ENCODE data around the gene NAB2. TPM values are rescaled to one million over a fixed set of nuclear protein-coding genes. Genes with fewer than 3 reads are reported as not detected.
"Not testable (repeated sequence)": the region's sequence is repeated elsewhere in the genome, so short reads cannot be mapped to it uniquely, and the experiment has no call there.

The NAB2 gene
- total RNA-seq, 1 donor from 2014 or later = 9.8 TPM

DNA sequence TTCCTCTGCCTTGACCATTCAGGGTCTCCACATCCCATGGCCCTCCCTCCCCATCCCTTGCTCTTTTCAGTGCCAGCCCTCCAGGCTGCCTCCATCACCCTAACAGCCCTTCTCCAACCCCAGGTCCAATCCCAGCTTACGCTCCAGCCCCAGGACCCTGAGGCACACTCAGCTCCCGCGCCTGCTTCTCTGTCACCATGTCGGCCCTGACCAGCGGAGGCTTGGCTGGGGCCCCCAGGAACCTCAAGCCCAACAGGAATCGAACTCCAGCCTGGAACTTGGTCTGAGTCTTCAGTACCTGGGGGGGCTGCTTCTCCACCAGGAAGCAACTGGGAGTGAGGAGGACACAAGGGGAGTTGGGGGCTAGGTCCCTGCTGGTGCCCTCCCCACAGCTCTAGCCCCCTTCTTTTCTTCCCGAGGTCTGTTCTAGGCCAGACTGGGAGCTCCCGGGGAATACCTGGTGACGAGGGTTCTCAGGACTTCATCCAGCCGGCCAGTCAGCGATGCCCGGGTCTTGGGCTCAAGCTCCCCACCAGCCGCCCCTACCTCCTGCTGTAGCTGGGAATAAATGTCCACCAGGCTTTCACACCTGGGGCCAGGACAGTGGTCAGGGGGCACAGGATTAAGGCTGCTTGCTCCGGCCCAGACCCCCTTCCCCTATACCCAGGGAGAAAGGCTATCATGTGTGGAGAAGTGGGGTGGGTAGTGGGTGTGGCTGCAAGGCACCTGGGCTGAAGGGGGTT, 16.3 kb downstream of the NAB2 start:
- ATAC-seq (no peak), DNase-seq (ENCODE audit: missing footprints) (no peak)
- intact Hi-C loops (cut with DNase I) = no loop called here

DNA sequence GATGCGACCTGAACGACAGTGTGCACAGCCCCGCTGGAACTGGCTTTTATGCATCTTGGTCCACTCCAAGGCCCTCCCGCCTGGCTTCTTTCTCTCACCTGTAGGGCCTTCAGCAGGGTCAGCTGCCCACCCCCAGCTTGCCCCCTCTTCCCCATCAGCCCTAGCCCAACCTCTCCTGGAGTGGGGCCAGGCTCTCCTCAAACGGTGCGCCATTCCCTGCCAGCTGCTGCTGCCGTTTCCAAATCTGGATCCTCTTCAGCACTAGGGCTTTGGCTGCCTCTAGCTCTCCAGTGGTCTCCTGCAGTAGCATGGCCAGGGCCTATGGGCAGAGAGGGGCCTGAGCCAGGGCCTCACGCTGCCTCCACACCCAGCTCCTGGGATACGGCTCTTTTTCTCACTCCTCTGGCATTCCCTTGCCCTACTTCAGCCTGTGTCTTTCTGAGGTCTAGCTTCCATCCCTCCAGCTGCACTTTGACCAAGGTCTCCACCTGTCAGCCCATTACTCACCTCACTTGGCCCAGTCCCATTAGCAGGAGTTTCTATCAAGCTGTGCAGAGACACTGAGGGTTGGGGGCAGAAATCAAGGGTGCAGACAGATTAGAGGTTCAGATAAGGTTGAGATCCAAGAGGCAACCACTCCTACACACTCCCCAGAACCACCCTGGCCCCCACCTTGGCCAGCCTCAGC, 17.3 kb downstream of the NAB2 start:
- ATAC-seq (no peak), DNase-seq (ENCODE audit: missing footprints) (no peak)
- intact Hi-C loops (cut with DNase I) = no loop called here

DNA sequence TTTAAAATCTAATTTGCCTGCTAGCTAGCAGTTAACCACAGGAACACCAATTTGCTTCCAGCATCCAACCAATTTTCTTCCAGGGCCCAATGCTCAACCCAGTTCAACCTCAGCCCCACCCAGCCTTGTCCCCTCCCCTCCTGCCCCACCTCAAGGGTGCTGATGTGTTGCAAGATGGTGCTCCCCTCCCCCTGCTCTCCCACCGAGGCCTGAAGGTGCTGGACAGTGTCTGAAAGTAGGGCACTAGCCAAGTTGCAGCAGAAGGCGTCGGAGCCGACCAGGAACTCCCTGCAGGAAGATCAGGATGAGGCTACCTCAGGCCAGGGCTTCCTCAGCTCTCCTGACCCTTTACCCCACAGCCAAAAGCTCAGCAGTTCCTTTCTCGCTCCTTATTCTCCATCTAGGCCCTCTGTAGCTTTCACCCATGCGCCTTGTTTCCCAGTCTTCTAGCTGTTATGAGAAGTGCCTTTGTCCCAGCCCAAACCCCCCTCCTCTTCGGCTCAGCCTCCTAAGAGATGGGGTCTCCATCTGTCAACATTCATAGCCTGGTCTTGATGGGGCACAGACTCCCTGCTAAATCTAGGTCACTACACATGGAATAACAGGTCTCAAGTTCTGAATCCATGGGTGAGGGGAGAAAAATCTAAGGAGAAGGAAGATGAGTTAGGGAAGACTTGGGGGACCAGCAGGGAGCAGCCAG, 18.7 kb downstream of the NAB2 start:
- DNase-seq (ENCODE audit: missing footprints) (no peak), ATAC-seq (no peak)
- intact Hi-C loops (cut with DNase I) = no loop called here

DNA sequence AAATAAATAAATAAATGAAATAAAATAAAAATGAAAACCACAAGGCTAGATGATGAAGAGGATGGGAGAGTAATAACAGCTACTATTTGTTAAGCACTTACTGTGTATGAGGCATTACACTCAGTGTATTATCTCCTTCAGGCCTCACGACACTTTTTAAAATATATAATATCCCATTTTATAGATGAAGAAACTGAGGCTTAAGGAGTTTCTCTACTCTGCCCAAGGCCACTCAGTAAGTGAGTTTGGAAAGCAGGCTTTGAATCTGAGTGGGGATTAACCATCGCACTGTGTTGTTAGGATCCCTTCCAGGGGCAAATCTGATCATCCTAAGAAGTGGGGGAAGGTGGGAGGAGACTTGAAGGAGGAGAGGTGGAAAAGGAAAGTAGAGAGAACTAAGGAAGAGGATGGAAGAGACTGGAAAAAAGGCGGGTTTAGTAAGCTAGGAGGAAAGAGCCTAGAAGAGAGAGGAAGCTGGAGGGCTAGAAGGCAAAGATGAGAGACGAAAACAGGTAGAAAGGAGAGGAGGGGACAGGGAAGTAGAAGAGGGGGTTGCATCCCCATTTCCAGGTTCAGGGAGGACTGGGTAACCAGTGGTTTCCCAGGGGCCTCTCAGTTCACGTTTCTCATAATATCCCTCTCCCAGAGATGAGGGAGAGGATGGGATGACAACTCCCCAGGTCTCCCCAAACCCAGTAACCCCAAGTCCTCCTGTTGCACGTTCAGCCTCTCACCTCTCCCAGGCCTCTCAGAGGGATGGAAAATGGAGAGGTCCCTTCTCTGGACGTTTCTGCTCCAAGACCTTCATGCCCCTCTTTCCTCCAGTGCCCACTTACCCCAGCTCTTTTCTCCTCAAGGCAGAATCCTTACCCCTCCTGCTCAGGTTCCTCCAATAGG, 20.5 kb downstream of the NAB2 start:
- no peak for DNase-seq (ENCODE audit: missing footprints)
- ATAC-seq = no peak
- intact Hi-C loops (cut with DNase I) = loop anchor here (5.0 kb wide), 2 partner anchors 102 to 352 kb away; partner anchors contain the start of gene ZBTB39

DNA sequence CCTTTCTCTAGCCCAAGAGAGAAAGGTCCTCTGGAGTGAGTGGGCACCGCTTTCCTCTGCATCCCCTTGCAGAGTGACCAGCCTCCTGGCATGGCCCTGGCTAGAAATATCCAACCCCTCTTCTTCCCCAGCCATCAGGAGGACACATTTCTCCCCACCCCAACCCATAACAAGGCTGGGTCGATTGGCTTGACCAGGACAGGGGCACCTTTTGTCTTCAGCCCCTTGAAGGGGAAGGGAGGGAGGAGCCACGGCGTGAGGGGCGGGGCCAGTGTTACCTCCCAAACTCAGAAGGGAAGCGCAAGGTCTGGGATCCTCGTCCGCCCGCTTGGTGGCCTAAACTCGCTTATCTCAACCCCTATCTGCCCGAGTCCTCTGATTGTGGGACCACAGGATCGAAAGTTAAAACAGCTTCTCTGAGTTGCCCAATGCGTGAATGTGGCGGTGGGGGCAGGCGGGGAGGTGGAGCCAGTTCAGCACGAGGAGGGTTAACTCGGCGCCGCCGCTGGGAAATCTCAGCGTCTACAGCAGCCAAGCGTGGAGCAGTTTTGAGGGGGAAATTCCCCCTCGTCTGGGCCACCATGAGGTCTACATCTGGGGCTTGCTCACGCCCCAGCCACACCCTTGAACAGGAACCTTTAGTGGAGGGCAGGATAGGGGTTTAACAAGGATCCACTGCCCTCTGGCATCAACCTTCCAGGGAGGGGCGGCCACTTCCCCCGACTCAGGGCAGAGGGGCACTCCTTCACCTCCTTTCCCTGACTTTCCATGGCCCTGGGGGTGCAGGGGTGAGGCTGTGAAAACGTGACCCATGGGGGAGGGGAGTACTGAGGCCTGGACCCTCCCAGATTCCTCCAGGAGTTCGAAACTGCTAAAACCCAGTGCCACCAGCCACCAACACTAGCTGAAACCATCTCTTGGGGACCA, 21.5 kb downstream of the NAB2 start:
- intact Hi-C loops (cut with DNase I) = loop anchor here (5.0 kb wide), 2 partner anchors 103 to 353 kb away; partner anchors contain the start of gene ZBTB39
- peak; percentile 87 for DNase-seq (ENCODE audit: missing footprints)
- peak; percentile 22 for ATAC-seq

DNA sequence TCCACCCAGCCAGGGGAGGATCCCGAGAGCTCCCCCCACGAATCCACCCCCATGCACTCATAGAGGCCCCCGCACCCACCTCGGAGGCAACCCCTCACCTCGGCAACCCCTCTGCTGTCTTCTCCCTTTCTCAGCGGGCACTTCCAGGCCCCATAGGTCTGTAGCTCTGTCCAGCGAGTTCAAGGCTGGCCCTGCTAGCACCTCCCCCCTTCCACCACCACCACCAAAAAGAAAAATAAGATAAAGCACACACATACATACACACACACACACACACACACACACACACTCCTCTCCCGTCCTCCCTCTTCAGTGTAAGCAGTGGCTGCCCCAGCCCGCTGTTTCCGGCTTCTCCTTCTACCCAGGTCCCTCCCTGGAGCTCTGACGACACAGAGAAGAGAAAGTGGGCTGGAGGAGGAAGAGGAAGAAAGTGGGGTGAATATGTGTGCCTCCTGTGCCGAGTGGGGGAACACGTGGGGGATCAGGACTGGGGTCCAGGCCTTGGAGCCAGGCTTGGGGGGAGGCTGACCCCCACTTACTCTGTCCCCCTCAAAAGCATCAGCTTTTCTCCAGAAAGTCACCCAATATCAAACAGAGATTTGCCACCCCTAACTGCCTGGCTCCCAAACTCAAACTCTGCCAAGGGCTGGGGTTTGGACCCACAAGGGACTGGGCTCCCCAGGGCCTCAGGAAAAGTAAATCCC, 22.3 kb downstream of the NAB2 start, which contains the start of gene STAT6:
TSS of gene STAT6 (minus strand) at position 332 of the 704 bp plus-strand sequence. CDS start 3,084 bp downstream, outside the sequence.
- DNase-seq (ENCODE audit: missing footprints) = peak; percentile 94
- intact Hi-C loops (cut with DNase I) = loop anchor here (5.0 kb wide), 2 partner anchors 104 to 354 kb away; partner anchors contain the start of gene ZBTB39
- ATAC-seq = peak; percentile 75

DNA sequence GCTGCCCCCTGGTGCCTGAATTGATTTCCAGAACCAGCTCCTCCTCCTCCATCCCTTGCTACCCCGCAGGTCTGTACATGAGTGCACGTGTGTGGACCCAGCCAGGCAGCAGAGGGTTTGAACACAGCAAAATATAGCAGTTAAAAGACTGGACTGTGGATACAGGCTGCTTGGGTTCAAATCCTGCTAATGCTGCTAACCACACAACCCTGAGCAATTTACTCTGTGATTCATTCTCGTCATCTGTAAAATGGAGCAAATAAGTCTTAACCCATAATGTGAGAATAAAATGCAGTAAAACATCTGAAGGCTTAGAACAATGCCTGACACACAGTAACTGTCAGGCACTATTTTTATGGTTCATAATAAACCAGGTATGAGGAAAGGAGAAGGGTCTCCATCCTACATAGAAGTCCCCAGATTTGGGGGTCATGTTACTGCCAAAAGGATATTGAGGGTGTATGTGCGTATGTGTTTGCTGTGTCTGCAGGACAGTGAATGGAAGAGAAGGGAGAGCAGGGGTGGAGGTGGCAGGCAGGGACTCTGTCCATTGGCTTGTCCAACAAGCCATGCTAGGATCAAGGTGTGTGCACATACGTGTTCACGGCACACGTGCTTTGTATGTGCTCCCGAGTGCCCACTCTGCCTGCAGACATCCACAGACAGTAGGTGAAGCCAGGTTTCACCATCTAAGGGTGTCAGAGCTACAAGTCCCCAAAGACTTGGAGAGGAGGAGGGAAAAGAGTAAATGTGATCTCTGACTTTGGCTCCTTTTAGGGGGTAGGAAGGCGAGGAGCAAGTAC, 23.8 kb downstream of the NAB2 start:
- intact Hi-C loops (cut with DNase I) = loop anchor here (1.0 to 5.0 kb wide), 4 partner anchors 24 to 355 kb away; partner anchors contain the start of gene ZBTB39
- DNase-seq (ENCODE audit: missing footprints) (no peak), ATAC-seq (no peak)

DNA sequence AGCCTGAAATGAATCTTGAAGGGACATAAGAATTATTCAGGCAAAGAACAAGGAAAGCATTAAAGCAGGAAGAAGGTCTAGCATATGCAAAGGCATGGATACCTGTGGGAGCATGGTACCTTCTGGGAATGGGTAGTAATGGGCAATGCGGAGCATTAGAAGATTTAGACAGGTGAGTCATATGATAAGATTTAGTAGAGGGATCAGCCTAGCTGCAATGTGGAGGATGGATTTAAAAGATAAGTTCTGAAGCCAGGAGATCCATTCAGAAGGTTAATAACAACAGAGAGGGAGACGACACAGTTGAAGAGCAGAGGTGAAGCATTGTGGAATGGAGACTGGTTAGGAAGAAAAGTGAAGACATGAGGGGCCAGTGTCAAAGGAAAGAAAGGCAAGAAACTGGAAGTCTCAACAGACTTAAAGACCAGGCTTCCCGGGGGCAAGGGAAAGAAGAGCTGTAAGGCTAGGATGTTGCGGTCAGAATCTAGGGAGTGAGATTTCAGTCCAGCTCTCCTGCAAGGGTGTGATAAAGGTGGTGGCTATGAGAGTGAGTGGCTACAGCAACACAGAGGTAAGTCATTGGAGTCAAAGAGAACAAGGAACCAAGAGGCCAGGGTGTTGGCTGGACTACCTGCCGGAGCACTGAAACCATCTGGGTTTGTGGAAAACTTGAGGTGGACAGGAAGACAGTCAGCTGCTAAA, 27.8 kb downstream of the NAB2 start:
- DNase-seq (ENCODE audit: missing footprints) = no peak
- intact Hi-C loops (cut with DNase I) = no loop called here

DNA sequence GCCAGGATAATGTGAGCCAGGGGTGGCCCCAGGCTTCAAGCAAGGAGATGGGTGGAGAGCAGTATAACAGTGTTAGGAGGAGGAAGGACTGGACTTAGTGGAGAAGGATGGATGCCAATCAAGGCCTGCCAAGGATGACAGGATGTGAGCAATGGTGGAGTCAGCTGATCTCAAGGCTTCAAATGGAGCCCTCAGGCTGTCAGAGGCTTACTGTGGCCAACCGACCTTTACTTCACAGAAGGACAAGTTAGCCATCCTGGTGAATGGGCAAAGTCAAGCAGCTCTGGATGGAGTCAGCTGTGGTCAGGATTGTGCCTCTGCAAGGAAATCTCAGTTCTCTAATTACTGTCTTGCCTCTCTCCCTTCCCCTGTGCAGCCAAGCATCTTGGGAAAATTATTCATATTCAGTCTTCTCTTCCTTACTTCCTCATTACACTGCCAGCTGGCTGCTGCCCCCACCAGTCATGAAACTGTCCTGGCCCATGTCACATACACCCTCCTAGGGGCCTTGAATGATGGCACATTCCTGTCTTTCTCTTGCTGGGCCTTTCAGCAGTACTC, 29.9 kb downstream of the NAB2 start:
- intact Hi-C loops (cut with DNase I) = no loop called here
- no peak for DNase-seq (ENCODE audit: missing footprints)
- peak; percentile 72 for ATAC-seq

More for the DNA sequence above, 27.8 kb downstream of the NAB2 start:
- ATAC-seq = no peak

DNA sequence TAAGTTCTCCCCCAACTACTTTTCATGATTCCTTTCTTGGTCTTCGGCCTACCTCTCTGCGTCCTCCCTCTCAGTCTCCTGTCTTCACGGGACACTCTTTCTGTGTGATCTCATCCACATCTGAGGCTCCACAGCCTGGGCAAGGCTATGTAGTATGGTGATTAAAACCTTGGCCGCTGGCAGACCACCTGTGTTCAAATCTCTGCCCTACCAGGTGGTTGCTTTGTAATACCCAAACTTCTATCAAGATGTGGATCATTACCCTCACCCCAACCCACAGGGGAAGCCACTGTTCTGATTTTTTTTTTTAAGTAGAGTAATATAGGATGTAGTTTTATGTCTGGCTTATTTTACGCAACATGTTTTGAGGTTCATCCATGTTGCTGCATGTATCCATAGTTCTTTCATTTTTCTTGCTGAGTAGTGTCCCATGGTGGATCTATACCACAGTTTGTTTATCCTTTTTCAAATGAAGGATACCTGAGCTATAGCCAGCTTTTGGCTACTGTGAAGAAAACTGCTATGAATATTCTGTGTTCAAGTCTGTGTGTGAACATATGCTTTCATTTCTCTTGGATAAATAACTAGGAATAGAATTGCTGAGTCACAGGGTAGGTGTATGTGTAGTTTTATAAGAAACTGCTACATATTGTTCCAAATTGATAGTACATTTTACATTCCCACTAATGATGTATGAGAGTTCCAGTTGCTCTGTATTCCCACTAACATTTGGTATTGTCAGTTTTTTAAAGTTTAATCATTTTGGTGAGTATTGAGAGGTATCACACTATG, 30.6 kb downstream of the NAB2 start:
- intact Hi-C loops (cut with DNase I) = no loop called here
- DNase-seq (ENCODE audit: missing footprints) (no peak), ATAC-seq (no peak)

DNA sequence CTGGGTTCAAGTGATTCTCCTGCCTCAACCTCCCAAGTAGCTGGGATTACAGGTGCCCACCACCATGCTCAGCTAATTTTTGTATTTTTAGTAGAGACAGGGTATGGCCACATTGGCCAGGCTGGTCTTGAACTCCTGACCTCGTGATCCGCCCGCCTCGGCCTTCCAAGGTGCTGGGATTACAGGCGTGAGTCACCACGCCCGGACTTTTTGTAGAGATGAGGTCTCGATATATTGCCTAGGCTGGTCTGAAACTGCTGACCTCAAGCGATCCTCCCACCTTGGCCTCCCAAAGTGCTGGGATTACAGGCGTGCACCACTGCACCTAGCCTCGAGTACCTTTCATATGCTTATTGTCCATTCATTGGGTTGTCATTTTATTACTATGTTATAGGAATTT, 31.8 kb downstream of the NAB2 start:
- DNase-seq (ENCODE audit: missing footprints); intact Hi-C loops (cut with DNase I); ATAC-seq: not testable (repeated sequence)

DNA sequence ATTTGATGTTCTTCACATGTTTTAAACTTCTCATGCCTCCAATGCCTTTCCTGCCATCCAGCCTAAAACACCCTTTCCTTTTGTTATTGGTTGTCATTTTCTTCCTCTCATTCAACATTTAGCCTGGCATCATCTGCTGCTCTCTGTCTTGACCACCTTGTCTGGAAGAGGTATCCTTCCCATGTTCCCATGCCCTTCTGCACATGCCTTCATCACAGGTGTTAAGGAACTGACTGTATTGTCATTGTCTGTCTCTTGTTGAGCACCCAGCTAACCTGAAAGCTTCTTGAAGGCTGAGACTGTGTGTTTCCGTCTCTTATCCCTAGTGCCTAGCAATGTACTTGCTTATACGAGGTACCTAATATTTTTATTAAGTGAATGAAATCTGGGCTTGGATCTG, 34.9 kb downstream of the NAB2 start:
- ATAC-seq = no peak
- intact Hi-C loops (cut with DNase I) = loop anchor here (1.0 kb wide), 2 partner anchors 52 to 59 kb away; no protein-coding TSS in a partner anchor

DNA sequence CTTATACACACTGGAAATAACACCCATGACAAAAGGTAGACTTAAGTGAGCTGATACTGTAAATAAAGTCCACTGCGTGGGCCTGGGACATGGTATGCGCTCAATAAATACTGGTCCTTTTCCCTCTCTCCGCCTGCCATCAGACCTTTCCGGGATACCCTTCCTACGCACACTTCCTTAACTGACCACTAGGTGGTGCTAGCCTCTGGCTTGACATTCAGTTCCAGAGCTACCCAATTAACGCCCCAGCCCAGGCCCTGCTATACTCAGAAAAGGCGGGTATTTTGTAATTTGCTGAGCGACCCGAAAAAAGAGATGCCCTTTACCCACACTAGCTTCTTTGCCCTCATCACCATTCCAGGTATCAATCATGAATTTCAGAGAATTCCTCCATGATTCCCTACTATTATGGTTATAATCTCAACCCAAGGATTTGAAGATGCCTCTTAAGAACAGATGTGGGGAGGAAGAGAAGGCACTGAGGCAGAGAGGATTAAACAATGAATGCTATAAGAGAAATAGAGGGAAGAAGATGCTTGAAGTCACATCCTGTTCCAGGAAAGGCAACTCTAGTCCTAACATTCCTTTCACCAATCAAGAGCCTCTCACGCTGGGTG, 35.5 kb downstream of the NAB2 start:
- intact Hi-C loops (cut with DNase I) = loop anchor here (1.0 kb wide), 2 partner anchors 52 to 59 kb away; no protein-coding TSS in a partner anchor
- ATAC-seq = no peak
- DNase-seq (ENCODE audit: missing footprints) = peak; percentile 64

More for the DNA sequence above, 34.9 kb downstream of the NAB2 start:
- no peak for DNase-seq (ENCODE audit: missing footprints)

DNA sequence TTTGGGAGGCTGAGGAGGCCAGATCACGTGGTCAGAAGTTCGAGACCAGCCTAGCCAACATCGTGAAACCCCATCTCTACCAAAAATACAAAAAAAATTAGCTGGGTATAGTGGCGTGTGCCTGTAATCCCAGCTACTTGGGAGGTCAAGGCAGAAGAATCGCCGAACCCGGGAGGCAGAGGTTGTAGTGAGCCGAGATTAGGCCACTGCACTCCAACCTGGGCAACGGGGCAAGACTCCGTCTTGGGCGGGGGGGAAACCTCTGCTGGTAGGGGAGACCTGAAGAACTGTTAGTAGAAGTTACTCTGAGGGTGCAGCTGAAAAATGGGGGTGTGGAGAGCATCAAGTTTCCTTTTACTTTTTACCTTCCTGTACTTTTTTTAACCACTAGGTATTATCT, 37.1 kb downstream of the NAB2 start:
- no peak for DNase-seq (ENCODE audit: missing footprints)
- intact Hi-C loops (cut with DNase I) = loop anchor here (2.0 kb wide), 1 partner anchor 23 kb away; no protein-coding TSS in a partner anchor
- no peak for ATAC-seq

Data from Right ventricle myocardium inferior (tissue), 1 donor.